HL-60 (cell line): ENCODE measurements around the gene PLEKHA8.
"Not testable (repeated sequence)": the region's sequence is repeated elsewhere in the genome, so short reads cannot be mapped to it uniquely, and the experiment has no call there.

ENCODE experiments used
- GABPA ChIP-seq: IDR thresholded peaks from 2 replicates; pipeline ENCODE4 v1.6.1; 2012; ENCODE audit warnings: low read depth
- POLR2AphosphoS5 ChIP-seq: IDR thresholded peaks from 2 replicates; pipeline ENCODE4 v1.6.1; 2012; ENCODE audit warnings: low read depth
- TF ChIP-seq, protein P1 (sequence below): IDR thresholded peaks from one replicate; pipeline ENCODE4 v1.5.1; 2011; ENCODE audit warnings: low read length, control low read depth, inconsistent platforms; ENCODE audit not compliant: insufficient read depth
- TF ChIP-seq, protein P2 (sequence below): IDR thresholded peaks from 2 replicates; pipeline ENCODE4 v1.6.1; 2012; ENCODE audit warnings: low read depth; ENCODE audit not compliant: insufficient replicate concordance

DNA sequence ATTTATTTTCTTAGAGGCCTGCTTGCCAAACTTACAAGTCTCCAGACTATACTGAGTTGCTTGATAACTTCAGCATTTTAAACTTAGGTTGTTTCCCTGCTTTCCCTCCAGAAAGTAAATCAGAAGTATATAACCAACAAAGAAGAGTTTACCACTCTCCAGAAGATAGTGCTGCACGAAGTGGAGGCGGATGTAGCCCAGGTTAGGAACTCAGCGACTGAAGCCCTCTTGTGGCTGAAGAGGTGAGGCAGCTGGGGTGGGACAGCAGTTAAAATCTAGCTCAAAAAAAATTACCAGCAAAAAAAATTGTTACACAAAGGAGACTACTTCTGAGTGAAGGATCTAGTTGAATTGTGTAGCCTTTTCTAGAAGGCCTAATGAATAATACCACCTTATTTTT is 33.6 kb downstream of the PLEKHA8 start:
- TF ChIP-seq, protein P1, sequence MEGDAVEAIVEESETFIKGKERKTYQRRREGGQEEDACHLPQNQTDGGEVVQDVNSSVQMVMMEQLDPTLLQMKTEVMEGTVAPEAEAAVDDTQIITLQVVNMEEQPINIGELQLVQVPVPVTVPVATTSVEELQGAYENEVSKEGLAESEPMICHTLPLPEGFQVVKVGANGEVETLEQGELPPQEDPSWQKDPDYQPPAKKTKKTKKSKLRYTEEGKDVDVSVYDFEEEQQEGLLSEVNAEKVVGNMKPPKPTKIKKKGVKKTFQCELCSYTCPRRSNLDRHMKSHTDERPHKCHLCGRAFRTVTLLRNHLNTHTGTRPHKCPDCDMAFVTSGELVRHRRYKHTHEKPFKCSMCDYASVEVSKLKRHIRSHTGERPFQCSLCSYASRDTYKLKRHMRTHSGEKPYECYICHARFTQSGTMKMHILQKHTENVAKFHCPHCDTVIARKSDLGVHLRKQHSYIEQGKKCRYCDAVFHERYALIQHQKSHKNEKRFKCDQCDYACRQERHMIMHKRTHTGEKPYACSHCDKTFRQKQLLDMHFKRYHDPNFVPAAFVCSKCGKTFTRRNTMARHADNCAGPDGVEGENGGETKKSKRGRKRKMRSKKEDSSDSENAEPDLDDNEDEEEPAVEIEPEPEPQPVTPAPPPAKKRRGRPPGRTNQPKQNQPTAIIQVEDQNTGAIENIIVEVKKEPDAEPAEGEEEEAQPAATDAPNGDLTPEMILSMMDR: not testable (repeated sequence)
- TF ChIP-seq, protein P2, sequence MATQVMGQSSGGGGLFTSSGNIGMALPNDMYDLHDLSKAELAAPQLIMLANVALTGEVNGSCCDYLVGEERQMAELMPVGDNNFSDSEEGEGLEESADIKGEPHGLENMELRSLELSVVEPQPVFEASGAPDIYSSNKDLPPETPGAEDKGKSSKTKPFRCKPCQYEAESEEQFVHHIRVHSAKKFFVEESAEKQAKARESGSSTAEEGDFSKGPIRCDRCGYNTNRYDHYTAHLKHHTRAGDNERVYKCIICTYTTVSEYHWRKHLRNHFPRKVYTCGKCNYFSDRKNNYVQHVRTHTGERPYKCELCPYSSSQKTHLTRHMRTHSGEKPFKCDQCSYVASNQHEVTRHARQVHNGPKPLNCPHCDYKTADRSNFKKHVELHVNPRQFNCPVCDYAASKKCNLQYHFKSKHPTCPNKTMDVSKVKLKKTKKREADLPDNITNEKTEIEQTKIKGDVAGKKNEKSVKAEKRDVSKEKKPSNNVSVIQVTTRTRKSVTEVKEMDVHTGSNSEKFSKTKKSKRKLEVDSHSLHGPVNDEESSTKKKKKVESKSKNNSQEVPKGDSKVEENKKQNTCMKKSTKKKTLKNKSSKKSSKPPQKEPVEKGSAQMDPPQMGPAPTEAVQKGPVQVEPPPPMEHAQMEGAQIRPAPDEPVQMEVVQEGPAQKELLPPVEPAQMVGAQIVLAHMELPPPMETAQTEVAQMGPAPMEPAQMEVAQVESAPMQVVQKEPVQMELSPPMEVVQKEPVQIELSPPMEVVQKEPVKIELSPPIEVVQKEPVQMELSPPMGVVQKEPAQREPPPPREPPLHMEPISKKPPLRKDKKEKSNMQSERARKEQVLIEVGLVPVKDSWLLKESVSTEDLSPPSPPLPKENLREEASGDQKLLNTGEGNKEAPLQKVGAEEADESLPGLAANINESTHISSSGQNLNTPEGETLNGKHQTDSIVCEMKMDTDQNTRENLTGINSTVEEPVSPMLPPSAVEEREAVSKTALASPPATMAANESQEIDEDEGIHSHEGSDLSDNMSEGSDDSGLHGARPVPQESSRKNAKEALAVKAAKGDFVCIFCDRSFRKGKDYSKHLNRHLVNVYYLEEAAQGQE: not testable (repeated sequence)
- not testable (repeated sequence) for TF ChIP-seq GABPA, POLR2AphosphoS5
